DOHH2 (cell line): Measurements from ENCODE around the gene NKD1.

Source experiments
- EZH2phosphoT487 ChIP-seq: fragments of 200-600 bp; sonication (generic); IDR thresholded peaks from 2 replicates; pipeline ENCODE4 v1.6.1; 2017; ENCODE audit warnings: borderline replicate concordance, mild to moderate bottlenecking, antibody characterized with exemption, low read length, moderate library complexity, mixed read lengths
- TF ChIP-seq, protein P1 (sequence below): fragments of 200-600 bp; sonication (generic); IDR thresholded peaks from one replicate; pipeline ENCODE4 v1.5.1; 2014; ENCODE audit warnings: antibody characterized with exemption, mild to moderate bottlenecking, low read depth, low read length; ENCODE audit not compliant: poor library complexity, severe bottlenecking

DNA sequence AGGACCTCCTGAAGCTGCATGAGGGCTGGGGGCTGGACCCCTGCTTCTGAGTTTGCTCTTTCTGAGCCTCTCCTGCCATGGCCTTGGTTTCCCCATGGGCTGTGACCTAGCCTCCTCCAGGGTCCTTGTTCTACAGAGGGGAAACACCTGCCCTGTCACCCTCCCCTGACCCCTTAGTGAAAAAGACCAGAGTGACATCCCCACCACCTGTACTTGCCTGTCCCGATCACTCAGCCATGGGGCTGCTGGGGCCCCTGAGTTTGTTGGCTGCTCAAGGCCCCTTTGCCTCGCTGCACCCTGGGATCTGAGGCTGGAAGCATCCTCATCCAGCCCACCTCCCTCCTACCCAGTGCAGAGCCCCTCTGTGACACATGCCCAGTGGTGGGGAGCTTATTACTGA is 146.0 kb downstream of the NKD1 start:
- TF ChIP-seq, protein P1, sequence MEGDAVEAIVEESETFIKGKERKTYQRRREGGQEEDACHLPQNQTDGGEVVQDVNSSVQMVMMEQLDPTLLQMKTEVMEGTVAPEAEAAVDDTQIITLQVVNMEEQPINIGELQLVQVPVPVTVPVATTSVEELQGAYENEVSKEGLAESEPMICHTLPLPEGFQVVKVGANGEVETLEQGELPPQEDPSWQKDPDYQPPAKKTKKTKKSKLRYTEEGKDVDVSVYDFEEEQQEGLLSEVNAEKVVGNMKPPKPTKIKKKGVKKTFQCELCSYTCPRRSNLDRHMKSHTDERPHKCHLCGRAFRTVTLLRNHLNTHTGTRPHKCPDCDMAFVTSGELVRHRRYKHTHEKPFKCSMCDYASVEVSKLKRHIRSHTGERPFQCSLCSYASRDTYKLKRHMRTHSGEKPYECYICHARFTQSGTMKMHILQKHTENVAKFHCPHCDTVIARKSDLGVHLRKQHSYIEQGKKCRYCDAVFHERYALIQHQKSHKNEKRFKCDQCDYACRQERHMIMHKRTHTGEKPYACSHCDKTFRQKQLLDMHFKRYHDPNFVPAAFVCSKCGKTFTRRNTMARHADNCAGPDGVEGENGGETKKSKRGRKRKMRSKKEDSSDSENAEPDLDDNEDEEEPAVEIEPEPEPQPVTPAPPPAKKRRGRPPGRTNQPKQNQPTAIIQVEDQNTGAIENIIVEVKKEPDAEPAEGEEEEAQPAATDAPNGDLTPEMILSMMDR = no peak
- TF ChIP-seq EZH2phosphoT487 = no peak
